HepG2 (cell line): ENCODE results near the gene PEX11B. TPM values are rescaled to one million over a fixed set of nuclear protein-coding genes. Genes with fewer than 3 reads are reported as not detected.

Experiments
- ATF5 ChIP-seq: sonication (generic); formaldehyde crosslinking; IDR thresholded peaks from 2 replicates; pipeline ENCODE4 v1.4.0; 2020; ENCODE audit warnings: mild to moderate bottlenecking, low read depth, missing genetic modification reagents
- BCL6 ChIP-seq: IDR thresholded peaks from 2 replicates; pipeline ENCODE4 v1.6.1; 2016; ENCODE audit warnings: missing genetic modification reagents, missing compliant biosample characterization
- CTCF ChIP-seq: sonication (generic); formaldehyde crosslinking; IDR thresholded peaks from 2 replicates; pipeline ENCODE4 v1.5.0; 2020; ENCODE audit warnings: mild to moderate bottlenecking, missing genetic modification reagents, moderate library complexity
- GABPA ChIP-seq, 2 experiments: IDR thresholded peaks; 2 replicates each; pipeline ENCODE4 v1.6.1; 2011 to 2016; ENCODE audit warnings: low read depth in 2 of 2, low read length in 1 of 2, missing biosample characterization in 1 of 2, missing genetic modification characterization in 1 of 2
- HCFC1 ChIP-seq: fragments of 150-350 bp; IDR thresholded peaks from 2 replicates; pipeline ENCODE4 v1.6.1; 2014; ENCODE audit warnings: low read depth, low read length
- KDM5B ChIP-seq: sonication (generic); formaldehyde crosslinking; IDR thresholded peaks from 2 replicates; pipeline ENCODE4 v1.4.0; 2020; ENCODE audit warnings: missing genetic modification reagents, mild to moderate bottlenecking, borderline replicate concordance
- LRRFIP1 ChIP-seq: sonication (generic); formaldehyde crosslinking; conservative IDR thresholded peaks from 2 replicates; pipeline ENCODE4 v1.4.0; 2020; ENCODE audit warnings: missing genetic modification reagents
- REST ChIP-seq, 2 experiments: IDR thresholded peaks; 2 replicates each; pipeline ENCODE4 v1.6.1; 2011 to 2012; ENCODE audit warnings: low read length in 2 of 2, borderline replicate concordance in 1 of 2, low read depth in 1 of 2, mild to moderate bottlenecking in 1 of 2, moderate library complexity in 1 of 2
- SRSF1 ChIP-seq: fragments of 200-400 bp; formaldehyde crosslinking; optimal IDR thresholded peaks from 2 replicates; pipeline ENCODE3; 2017; ENCODE audit warnings: mild to moderate bottlenecking, low read depth, low read length, moderate library complexity
- SYNCRIP ChIP-seq: fragments of 200-400 bp; formaldehyde crosslinking; IDR thresholded peaks from 2 replicates; pipeline ENCODE4 v1.6.1; 2018; ENCODE audit warnings: mild to moderate bottlenecking, low read depth, low read length; ENCODE audit not compliant: insufficient read depth
- ZNF10 ChIP-seq: sonication (generic); formaldehyde crosslinking; IDR thresholded peaks from 2 replicates; pipeline ENCODE4 v1.4.0; 2020; ENCODE audit warnings: mild to moderate bottlenecking, low read depth, missing genetic modification reagents, borderline replicate concordance
- ZNF207 ChIP-seq: fragments of 450-650 bp; IDR thresholded peaks from 2 replicates; pipeline ENCODE4 v1.6.1; 2016; ENCODE audit warnings: antibody characterized with exemption, borderline replicate concordance
- ZNF331 ChIP-seq: sonication (generic); formaldehyde crosslinking; IDR thresholded peaks from 2 replicates; pipeline ENCODE4 v1.4.0; 2020; ENCODE audit warnings: missing genetic modification reagents
- ZNF362 ChIP-seq: sonication (generic); formaldehyde crosslinking; IDR thresholded peaks from 2 replicates; pipeline ENCODE4 v1.4.0; 2020; ENCODE audit warnings: missing genetic modification reagents, mild to moderate bottlenecking, borderline replicate concordance
- ZNF431 ChIP-seq: sonication (generic); formaldehyde crosslinking; IDR thresholded peaks from 2 replicates; pipeline ENCODE4 v1.9.0; 2022; ENCODE audit warnings: missing genetic modification reagents, low read depth, mild to moderate bottlenecking, borderline replicate concordance
- polyA plus RNA-seq, 8 experiments: library from polyadenylated mRNA; depleted of rRNA in 3 of 8; stranded (reverse) in 7 of 8; unstranded in 1 of 8; fragments of >200 nt; fragmentation: Illumina TruSeq in 4 of 8; extraction: Trizol in 4 of 8; gene quantifications; 2 replicates each; pipeline versions ENCODE4 v1.2.1 to v1.2.3, GENCODE V29; 2011 to 2016; ENCODE audit warnings: low read depth in 4 of 8, missing spikeins in 1 of 8, mixed read lengths in 1 of 8; ENCODE audit not compliant: insufficient read depth in 1 of 8
- total RNA-seq, 5 experiments: library from RNA; depleted of rRNA; stranded (reverse); fragments of >200 nt; fragmentation: Illumina TruSeq; extraction: Trizol; gene quantifications; 2 replicates each; pipeline ENCODE4 v1.2.3, GENCODE V29; 2016; ENCODE audit warnings: low read depth in 1 of 5

The PEX11B gene
- total and polyA plus RNA-seq, 2 of the 13 experiments (the other 11 are each of a cell fraction or from before 2014, with no cell fraction given): 21.6 to 48.4 TPM

GRCh38 chr1:145927063-145927886 lies 8.8 kb upstream of the PEX11B start, which contains the start of gene RBM8A (continued):
- no peak for TF ChIP-seq ZNF431 (CRISPR knock-in tag)
- peak; percentile 76 for TF ChIP-seq KDM5B (CRISPR knock-in tag)
- no peak; the same call in 1 of the 2 replicates for TF ChIP-seq BCL6 (CRISPR knock-in tag)
- TF ChIP-seq SRSF1: no peak
- TF ChIP-seq GABPA (IDR thresholded peaks at IDR 0.05; ENCODE audit: low read depth, low read length): peak; percentile 58
- TF ChIP-seq GABPA (CRISPR knock-in tag; IDR thresholded peaks at IDR 0.05; ENCODE audit: low read depth): peak; percentile 93
- no peak for TF ChIP-seq SYNCRIP
- peak; percentile 73 for TF ChIP-seq CTCF
- TF ChIP-seq ZNF207: no peak
- TF ChIP-seq ATF5 (CRISPR knock-in tag): peak; percentile 77; the same call in 1 of the 2 replicates
- no peak for TF ChIP-seq LRRFIP1 (CRISPR knock-in tag)
- no peak for TF ChIP-seq ZNF10 (CRISPR knock-in tag)
- TF ChIP-seq ZNF331 (CRISPR knock-in tag): no peak; the same call in 1 of the 2 replicates
- no peak for TF ChIP-seq ZNF362 (CRISPR knock-in tag)
- TF ChIP-seq REST (IDR thresholded peaks at IDR 0.05; ENCODE audit: borderline replicate concordance in 1 of 2, low read depth in 1 of 2, low read length in 2 of 2): 0 out of 4 replicates have a peak, but pooled peaks of 1 of the 2 experiments have one; percentile 20
- no peak; the same call in 1 of the 2 replicates for TF ChIP-seq HCFC1
